KMS-11 (cell line): Measurements from ENCODE around the gene ATG10.
"Not testable (repeated sequence)": the region's sequence is repeated elsewhere in the genome, so short reads cannot be mapped to it uniquely, and the experiment has no call there.

ENCODE experiments used
- H2AFZ ChIP-seq: fragments of 200-600 bp; sonication (generic); 2 replicates; pipeline ENCODE4 v1.6.1; 2016; ENCODE audit warnings: antibody characterized with exemption, mixed run types, low read depth
- H3K27ac ChIP-seq: fragments of 200-600 bp; sonication (generic); 2 replicates; pipeline ENCODE4 v1.6.1; 2016; ENCODE audit warnings: mild to moderate bottlenecking, mixed run types
- H3K27me3 ChIP-seq: fragments of 200-600 bp; sonication (generic); 2 replicates; pipeline ENCODE4 v1.6.1; 2017; ENCODE audit warnings: mild to moderate bottlenecking, low read depth, mixed run types, moderate library complexity; ENCODE audit not compliant: insufficient read depth
- H3K36me3 ChIP-seq: fragments of 200-600 bp; sonication (generic); 2 replicates; pipeline ENCODE4 v1.6.1; 2017; ENCODE audit warnings: mild to moderate bottlenecking, mixed run types; ENCODE audit not compliant: insufficient read depth
- H3K4me1 ChIP-seq: fragments of 200-600 bp; sonication (generic); 2 replicates; pipeline ENCODE4 v1.6.1; 2016; ENCODE audit warnings: mild to moderate bottlenecking, low read depth, mixed run types; ENCODE audit not compliant: poor library complexity, severe bottlenecking
- H3K4me2 ChIP-seq: fragments of 200-600 bp; sonication (generic); 2 replicates; pipeline ENCODE4 v1.7.0; 2016; ENCODE audit warnings: mild to moderate bottlenecking, mixed run types
- H3K4me3 ChIP-seq: fragments of 200-600 bp; sonication (generic); IDR thresholded peaks from 2 replicates; pipeline ENCODE4 v1.6.1; 2017; ENCODE audit warnings: low read depth, low read length, mixed read lengths; ENCODE audit not compliant: insufficient read depth
- H3K79me2 ChIP-seq: fragments of 200-600 bp; sonication (generic); 2 replicates; pipeline ENCODE4 v1.6.1; 2016; ENCODE audit warnings: low read depth, mixed run types; ENCODE audit not compliant: insufficient read depth
- H3K9ac ChIP-seq: fragments of 200-600 bp; sonication (generic); 2 replicates; pipeline ENCODE4 v1.6.1; 2016; ENCODE audit warnings: mild to moderate bottlenecking, mixed run types
- H4K20me1 ChIP-seq: fragments of 200-600 bp; sonication (generic); 2 replicates; pipeline ENCODE4 v1.6.1; 2016; ENCODE audit warnings: mild to moderate bottlenecking, mixed run types; ENCODE audit not compliant: insufficient read depth
- TF ChIP-seq, protein P1 (sequence below): fragments of 200-600 bp; sonication (generic); conservative IDR thresholded peaks from 2 replicates; pipeline ENCODE4 v1.6.1; 2017; ENCODE audit warnings: low read depth, mild to moderate bottlenecking, antibody characterized with exemption, low read length, moderate library complexity, mixed read lengths

Gene ATG10

DNA sequence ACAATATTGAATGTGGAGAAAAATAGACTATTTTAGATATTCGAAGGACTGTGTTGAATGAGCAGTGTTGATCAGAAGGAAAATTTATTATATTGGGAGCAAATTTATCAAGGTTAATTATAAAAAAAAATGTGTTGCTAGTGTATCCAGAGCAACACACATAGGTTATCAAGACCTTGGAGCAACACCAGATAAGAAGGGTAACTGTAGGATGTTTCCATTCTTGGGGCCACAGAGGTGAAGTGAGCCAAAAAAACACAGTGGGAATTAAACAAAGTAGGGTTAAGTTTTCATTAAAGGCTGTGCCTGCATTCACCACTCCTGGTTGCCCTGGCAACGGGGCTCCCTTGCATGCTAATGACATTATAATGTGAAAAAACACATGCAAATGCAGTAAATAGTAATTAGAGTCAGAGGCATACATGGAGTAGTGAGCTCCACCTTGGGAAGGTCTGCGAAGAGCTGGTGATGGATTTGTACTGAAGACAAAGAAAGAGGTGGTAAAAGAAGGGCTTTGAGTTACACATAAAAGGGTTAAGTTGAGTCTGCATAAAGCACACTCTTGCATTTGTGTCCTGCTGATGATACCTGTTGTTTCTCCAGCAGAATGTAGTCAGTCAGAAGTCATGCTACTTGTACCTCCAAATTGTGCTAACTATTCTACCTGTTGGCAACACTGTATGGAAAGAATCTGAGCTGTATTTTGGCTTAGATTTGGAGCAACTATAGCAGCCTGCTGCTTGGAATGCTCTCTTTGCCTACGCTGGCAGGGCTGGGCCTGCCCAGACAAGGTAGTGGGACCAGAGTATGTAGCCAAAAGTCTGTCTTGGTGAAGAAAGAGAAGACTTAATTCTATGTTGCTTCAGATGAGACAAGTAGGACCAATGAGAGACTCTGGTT lies 59.6 kb downstream of the ATG10 start:
- no peak overlapping the region for H3K4me2 ChIP-seq
- H3K79me2 ChIP-seq: no peaks in the 10 kb centered on the region
- H3K4me1 ChIP-seq: no peaks in the 10 kb centered on the region
- no peak overlapping the region for H3K4me3 ChIP-seq
- H2AFZ ChIP-seq: no peak overlapping the region
- no peak overlapping the region for H3K27ac ChIP-seq
- TF ChIP-seq, protein P1, sequence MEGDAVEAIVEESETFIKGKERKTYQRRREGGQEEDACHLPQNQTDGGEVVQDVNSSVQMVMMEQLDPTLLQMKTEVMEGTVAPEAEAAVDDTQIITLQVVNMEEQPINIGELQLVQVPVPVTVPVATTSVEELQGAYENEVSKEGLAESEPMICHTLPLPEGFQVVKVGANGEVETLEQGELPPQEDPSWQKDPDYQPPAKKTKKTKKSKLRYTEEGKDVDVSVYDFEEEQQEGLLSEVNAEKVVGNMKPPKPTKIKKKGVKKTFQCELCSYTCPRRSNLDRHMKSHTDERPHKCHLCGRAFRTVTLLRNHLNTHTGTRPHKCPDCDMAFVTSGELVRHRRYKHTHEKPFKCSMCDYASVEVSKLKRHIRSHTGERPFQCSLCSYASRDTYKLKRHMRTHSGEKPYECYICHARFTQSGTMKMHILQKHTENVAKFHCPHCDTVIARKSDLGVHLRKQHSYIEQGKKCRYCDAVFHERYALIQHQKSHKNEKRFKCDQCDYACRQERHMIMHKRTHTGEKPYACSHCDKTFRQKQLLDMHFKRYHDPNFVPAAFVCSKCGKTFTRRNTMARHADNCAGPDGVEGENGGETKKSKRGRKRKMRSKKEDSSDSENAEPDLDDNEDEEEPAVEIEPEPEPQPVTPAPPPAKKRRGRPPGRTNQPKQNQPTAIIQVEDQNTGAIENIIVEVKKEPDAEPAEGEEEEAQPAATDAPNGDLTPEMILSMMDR: no peak
- no peaks in the 10 kb centered on the region for H3K36me3 ChIP-seq
- H3K9ac ChIP-seq: no peak overlapping the region
- no peaks in the 10 kb centered on the region for H3K27me3 ChIP-seq
- H4K20me1 ChIP-seq: no peaks in the 10 kb centered on the region

DNA sequence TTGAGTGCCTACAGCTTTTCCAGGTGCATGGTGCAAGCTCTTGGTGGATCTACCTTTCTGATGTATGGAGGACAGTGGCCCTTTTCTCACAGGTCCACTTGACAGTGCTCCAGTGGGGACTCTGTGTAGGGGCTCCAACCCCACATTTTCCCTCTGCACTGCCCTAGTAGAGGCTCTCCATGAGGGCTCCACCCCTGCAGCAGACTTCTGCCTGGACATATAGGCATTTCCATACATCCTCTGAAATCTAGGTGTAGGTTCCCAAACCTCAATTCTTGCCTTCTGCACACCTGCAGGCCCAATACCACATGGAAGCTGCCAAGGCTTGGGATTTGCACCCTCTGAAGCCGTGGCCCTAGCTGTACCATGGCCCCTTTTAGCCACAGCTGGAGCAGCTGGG lies 71.1 kb downstream of the ATG10 start:
- not testable (repeated sequence) for H2AFZ ChIP-seq, H3K9ac ChIP-seq, H3K36me3 ChIP-seq

DNA sequence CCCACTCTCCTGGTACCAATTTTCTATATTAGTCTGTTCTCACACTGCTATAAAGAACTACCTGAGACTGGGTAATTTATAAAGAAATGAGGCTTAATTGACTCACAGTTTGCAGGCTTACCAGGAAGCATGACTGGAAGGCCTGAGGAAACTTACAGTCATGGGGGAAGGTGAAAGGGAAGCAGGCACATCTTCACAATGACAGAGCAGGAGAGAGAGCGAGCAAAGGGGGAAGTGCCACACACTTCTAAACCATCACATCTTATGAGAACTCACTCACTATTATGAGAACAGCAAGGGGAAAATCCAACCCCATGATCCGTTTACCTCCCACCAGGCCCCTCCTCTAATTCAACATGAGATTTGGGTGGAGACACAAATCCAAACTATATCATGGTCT lies 72.2 kb downstream of the ATG10 start:
- TF ChIP-seq, protein P1: no peak
- Histone ChIP-seq H3K4me2 (no peak overlapping the region), H3K36me3 (no peaks in the 10 kb centered on the region; the same call in 1 of the 2 replicates), H3K9ac (no peak overlapping the region), H3K4me1 (no peaks in the 10 kb centered on the region), H3K27me3 (no peaks in the 10 kb centered on the region), H2AFZ (no peak overlapping the region), H3K79me2 (no peaks in the 10 kb centered on the region), H3K27ac (no peak overlapping the region), H3K4me3 (no peak overlapping the region), H4K20me1 (no peaks in the 10 kb centered on the region)

More for the DNA sequence above, 71.1 kb downstream of the ATG10 start:
- H3K79me2 ChIP-seq, H4K20me1 ChIP-seq, H3K27me3 ChIP-seq, H3K4me2 ChIP-seq, H3K27ac ChIP-seq, H3K4me3 ChIP-seq, H3K4me1 ChIP-seq: not testable (repeated sequence)

DNA sequence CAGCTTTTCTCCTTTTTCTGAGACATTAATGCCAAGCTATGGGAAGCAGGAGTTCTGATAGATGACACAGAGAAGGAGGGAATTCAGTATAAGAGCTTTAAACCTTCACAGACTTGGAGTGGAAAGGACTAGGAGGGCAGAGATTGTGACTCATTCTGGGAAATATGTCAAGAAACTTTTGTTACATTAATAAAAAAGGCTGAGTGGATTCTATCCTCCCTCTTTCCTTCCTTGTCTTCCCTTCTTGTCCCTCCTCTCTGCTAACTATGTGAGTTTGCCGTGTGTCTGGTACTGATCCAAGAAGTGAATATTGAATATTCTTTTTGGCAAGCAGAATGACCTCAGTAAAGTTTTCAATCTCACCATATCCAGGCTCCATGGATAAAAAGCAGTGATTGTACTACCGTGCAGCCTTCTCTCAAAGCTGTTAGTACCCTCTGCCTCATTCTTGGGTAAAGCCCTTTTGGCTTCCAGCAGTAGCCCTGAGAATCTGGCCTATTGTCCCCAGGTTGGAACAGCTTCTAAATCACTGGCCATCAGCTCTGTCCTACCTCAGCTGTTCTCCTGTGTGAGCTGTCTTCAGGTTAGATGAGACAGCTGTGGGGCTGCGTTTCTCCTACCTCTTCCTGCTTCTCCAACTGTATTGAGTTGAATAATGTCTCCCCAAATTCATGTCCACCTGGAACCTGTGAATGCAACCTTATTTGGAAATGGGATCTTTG lies 73.9 kb downstream of the ATG10 start:
- Histone ChIP-seq H3K79me2 (no peaks in the 10 kb centered on the region), H3K27me3 (no peaks in the 10 kb centered on the region), H3K4me3 (no peak overlapping the region), H3K36me3 (no peaks in the 10 kb centered on the region; the same call in none of the 2 replicates), H3K9ac (no peak overlapping the region), H2AFZ (no peak overlapping the region), H4K20me1 (peaks cover 6% of the 10 kb centered on the region; the same call in 1 of the 2 replicates), H3K4me2 (no peak overlapping the region), H3K27ac (no peak overlapping the region), H3K4me1 (peaks cover 14% of the 10 kb centered on the region)
- TF ChIP-seq, protein P1: no peak
